Gastroesophageal sphincter (tissue), 3 donors: ENCODE data around the gene VSTM2B.

ENCODE experiments used
- CTCF ChIP-seq, 4 experiments: fragments of 200-600 bp in 2 of 4; fragments of 450-650 bp in 2 of 4; sonication (generic) in 1 of 4; IDR thresholded peaks; one replicate each; pipeline ENCODE4 v1.5.1; 2017 to 2019; ENCODE audit warnings: antibody characterized with exemption in 4 of 4, mild to moderate bottlenecking in 2 of 4, moderate library complexity in 2 of 4
- EP300 ChIP-seq: sonication (generic); formaldehyde crosslinking; IDR thresholded peaks from one replicate; pipeline ENCODE4 v1.6.1; 2017; ENCODE audit warnings: antibody characterized with exemption, mild to moderate bottlenecking
- POLR2A ChIP-seq, 2 donors: fragments of 450-650 bp; IDR thresholded peaks; one replicate each; pipeline ENCODE4 v1.6.1; 2017; ENCODE audit warnings: antibody characterized with exemption in 2 of 2, mild to moderate bottlenecking in 2 of 2, moderate library complexity in 1 of 2
- POLR2AphosphoS5 ChIP-seq: sonication (generic); formaldehyde crosslinking; IDR thresholded peaks from one replicate; pipeline ENCODE4 v1.6.1; 2017; ENCODE audit warnings: antibody characterized with exemption

DNA sequence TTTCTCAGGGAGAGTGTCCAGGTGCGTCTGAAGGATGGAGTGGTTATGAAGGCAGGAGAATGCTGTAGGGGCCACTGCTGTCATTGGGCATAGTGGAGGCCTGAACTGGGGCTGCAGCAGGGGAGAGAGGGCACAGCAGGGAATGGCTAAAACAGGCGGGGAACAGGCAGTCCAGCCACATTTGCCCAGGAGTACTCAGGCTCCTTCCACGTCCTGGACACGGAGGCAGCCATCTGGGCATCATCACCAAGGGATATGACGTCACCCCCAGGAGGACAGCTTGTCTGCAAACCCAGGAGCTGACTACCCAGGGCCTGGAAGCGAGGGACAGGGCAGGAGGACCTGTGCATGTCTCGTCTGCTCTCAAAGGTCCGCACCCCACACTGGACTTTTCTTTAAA, 22.2 kb downstream of the VSTM2B start:
- TF ChIP-seq POLR2AphosphoS5 (no peak), CTCF (IDR thresholded peaks at IDR 0.05) (no peak), POLR2A (IDR thresholded peaks at IDR 0.05) (no peak), EP300 (no peak)
